ENCODE data around the gene ARHGEF26. TPM values are rescaled to one million over a fixed set of nuclear protein-coding genes. Genes with fewer than 3 reads are reported as not detected.

The ARHGEF26 gene
- total and polyA plus RNA-seq, 12 donors = 0.74 to 2.3 (median 1.1) TPM

GRCh38 chr3:154217671-154218070, 96.5 kb downstream of the ARHGEF26 start:
- peaks cover 0 to 11% (median 0%) of the 10 kb centered on the region in 11 donors for H3K9me3 ChIP-seq
- H3K4me3 ChIP-seq = no peak overlapping the region
- DNase-seq (no peak), ATAC-seq (no peak)
- no peaks in the 10 kb centered on the region for H3K27me3 ChIP-seq
- H3K27ac ChIP-seq = no peak overlapping the region
- no peak for TF ChIP-seq CTCF (IDR thresholded peaks at IDR 0.05)
- intact Hi-C loops (cut with DNase I) = loop anchor here in 1 of 10 donors (10.0 kb wide), 1 partner anchor 1703 kb away; no protein-coding TSS in a partner anchor
- H3K4me1 ChIP-seq = no peaks in the 10 kb centered on the region
- WGBS, 2 donors = 70 to 77% methylated on average over 6 of the region's 6 CpGs
- H3K36me3 ChIP-seq = peaks cover 0 to 3% (median 0%) of the 10 kb centered on the region in 9 donors

- Histone ChIP-seq H3K36me3 (peaks cover 0 to 3% (median 0%) of the 10 kb centered on the region in 9 donors), H3K27me3 (no peaks in the 10 kb centered on the region), H3K4me3 (no peak overlapping the region), H3K9me3 (peaks cover 0 to 11% (median 0%) of the 10 kb centered on the region in 11 donors), H3K4me1 (no peaks in the 10 kb centered on the region), H3K27ac (no peak overlapping the region)
- 89 to 90% methylated on average over 1 of the region's 1 CpG for WGBS, 2 donors
- DNase-seq = no peak
- intact Hi-C loops (cut with DNase I) = loop anchor here in 1 of 10 donors (10.0 kb wide), 1 partner anchor 1704 kb away; no protein-coding TSS in a partner anchor
- ATAC-seq = no peak
- TF ChIP-seq CTCF (IDR thresholded peaks at IDR 0.05) = no peak
Observed at GRCh38 chr3:154218728-154219127, 97.5 kb downstream of the ARHGEF26 start.

GRCh38 chr3:154220462-154220861, 99.3 kb downstream of the ARHGEF26 start:
- H3K27me3 ChIP-seq = no peaks in the 10 kb centered on the region
- no peak overlapping the region for H3K4me3 ChIP-seq
- no peak for TF ChIP-seq CTCF (IDR thresholded peaks at IDR 0.05)
- peaks cover 0 to 5% (median 0%) of the 10 kb centered on the region in 11 donors for H3K9me3 ChIP-seq
- ATAC-seq (no peak), DNase-seq (no peak)
- WGBS, 2 donors = 90 to 98% methylated on average over 2 of the region's 2 CpGs
- H3K27ac ChIP-seq = no peak overlapping the region
- H3K36me3 ChIP-seq = peaks cover 0 to 3% (median 0%) of the 10 kb centered on the region in 9 donors
- intact Hi-C loops (cut with DNase I) = no loop called here
- H3K4me1 ChIP-seq = peaks cover 0 to 16% (median 0%) of the 10 kb centered on the region in 9 donors

- Histone ChIP-seq H3K4me3 (no peak overlapping the region), H3K36me3 (peaks cover 0 to 3% (median 0%) of the 10 kb centered on the region in 9 donors), H3K9me3 (no peaks in the 10 kb centered on the region), H3K27ac (no peak overlapping the region), H3K27me3 (no peaks in the 10 kb centered on the region), H3K4me1 (peaks cover 0 to 16% (median 0%) of the 10 kb centered on the region in 9 donors)
- no peak for TF ChIP-seq CTCF (IDR thresholded peaks at IDR 0.05)
- DNase-seq (no peak), ATAC-seq (no peak)
- intact Hi-C loops (cut with DNase I) = no loop called here
Observed at GRCh38 chr3:154223519-154223918, 102.3 kb downstream of the ARHGEF26 start.
